ENCODE data around the gene ZDHHC11B. TPM values are rescaled to one million over a fixed set of nuclear protein-coding genes. Genes with fewer than 3 reads are reported as not detected.
"Not testable (repeated sequence)": the region's sequence is repeated elsewhere in the genome, so short reads cannot be mapped to it uniquely, and the experiment has no call there.

Gene ZDHHC11B
- total RNA-seq, 1 donor, result not detected

- peak overlapping the region; percentile 32 for H3K4me3 ChIP-seq (ENCODE audit: low read depth, low read length)
- not testable (repeated sequence) for DNase-seq (ENCODE audit: low read depth)
Observed at GRCh38 chr5:692529-693041, 91.9 kb downstream of the ZDHHC11B start.

DNA sequence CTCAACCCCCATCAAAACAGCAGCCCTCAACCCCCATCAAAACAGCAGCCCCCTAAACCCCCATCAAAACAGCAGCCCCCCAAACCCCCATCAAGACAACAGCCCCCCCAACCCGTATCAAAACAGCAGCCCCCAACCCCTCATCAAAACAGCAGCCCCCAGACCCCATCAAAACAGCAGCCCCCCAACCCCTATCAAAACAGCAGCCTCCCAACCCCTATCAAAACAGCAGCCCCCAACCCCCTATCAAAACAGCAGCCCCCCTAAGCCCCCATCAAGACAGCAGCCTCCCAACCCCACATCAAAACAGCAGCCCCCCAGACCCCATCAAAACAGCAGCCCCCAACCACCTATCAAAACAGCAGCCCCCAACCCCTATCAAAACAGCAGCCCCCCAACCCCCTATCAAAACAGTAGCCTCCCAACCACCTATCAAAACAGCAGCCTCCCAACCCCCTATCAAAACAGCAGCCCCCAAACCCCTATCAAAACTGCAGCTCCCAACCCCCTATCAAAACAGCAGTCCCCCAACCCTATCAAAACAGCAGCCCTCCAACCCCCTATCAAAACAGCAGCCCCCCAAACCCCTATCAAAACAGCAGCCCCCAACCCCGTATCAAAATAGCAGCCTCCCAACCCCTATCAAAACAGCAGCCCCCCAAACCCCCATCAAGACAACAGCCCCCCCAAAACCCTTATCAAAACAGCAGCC is 92.6 kb downstream of the ZDHHC11B start:
- DNase-seq (ENCODE audit: low read depth), result no peak

GRCh38 chr5:691049-691448 is 93.5 kb downstream of the ZDHHC11B start:
- DNase-seq (ENCODE audit: low read depth); H3K4me3 ChIP-seq (ENCODE audit: low read depth, low read length): not testable (repeated sequence)

More for the DNA sequence above, 92.6 kb downstream of the ZDHHC11B start:
- H3K4me3 ChIP-seq (ENCODE audit: low read depth, low read length), result no peak overlapping the region
- TF ChIP-seq, protein P1, sequence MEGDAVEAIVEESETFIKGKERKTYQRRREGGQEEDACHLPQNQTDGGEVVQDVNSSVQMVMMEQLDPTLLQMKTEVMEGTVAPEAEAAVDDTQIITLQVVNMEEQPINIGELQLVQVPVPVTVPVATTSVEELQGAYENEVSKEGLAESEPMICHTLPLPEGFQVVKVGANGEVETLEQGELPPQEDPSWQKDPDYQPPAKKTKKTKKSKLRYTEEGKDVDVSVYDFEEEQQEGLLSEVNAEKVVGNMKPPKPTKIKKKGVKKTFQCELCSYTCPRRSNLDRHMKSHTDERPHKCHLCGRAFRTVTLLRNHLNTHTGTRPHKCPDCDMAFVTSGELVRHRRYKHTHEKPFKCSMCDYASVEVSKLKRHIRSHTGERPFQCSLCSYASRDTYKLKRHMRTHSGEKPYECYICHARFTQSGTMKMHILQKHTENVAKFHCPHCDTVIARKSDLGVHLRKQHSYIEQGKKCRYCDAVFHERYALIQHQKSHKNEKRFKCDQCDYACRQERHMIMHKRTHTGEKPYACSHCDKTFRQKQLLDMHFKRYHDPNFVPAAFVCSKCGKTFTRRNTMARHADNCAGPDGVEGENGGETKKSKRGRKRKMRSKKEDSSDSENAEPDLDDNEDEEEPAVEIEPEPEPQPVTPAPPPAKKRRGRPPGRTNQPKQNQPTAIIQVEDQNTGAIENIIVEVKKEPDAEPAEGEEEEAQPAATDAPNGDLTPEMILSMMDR (IDR thresholded peaks at IDR 0.05; ENCODE audit: insufficient read depth, low read depth, low read length), result no peak

GRCh38 chr5:690293-690692 is 94.2 kb downstream of the ZDHHC11B start:
- DNase-seq (ENCODE audit: low read depth); H3K4me3 ChIP-seq (ENCODE audit: low read depth, low read length): not testable (repeated sequence)

DNA sequence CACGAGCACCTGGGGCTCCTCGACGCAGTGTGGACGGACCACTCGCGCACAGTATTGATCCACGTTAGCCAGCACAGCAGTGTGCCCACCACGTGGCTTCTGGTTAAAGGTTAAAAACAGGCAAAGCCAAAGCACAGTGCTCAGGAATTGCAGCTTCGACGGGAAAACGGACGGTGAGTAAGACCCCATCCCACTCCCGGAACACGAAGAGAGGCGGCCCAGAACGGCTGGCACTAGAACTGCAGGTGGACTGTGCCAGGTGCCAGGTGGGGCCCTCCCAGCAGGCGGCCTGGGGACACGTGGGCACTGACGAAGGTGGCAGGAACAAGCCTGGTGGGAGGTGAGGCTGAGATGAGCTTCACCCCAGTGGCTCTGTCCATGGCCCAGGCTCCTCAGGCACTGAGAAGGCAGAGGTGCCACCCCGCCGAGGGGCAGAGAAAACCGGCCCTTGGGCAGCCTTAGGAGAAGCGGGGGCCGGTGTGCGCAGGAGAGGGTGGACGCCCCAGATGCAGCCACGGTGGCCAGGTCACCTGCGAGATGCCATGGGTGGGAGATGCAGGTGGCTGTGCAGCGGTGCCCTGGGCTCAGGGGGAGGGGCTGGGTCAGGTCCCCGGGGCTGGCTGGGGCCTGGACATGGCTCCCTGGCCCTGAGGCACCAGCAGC is 96.0 kb downstream of the ZDHHC11B start:
- not testable (repeated sequence) for H3K4me3 ChIP-seq (ENCODE audit: low read depth, low read length); DNase-seq (ENCODE audit: low read depth)

DNA sequence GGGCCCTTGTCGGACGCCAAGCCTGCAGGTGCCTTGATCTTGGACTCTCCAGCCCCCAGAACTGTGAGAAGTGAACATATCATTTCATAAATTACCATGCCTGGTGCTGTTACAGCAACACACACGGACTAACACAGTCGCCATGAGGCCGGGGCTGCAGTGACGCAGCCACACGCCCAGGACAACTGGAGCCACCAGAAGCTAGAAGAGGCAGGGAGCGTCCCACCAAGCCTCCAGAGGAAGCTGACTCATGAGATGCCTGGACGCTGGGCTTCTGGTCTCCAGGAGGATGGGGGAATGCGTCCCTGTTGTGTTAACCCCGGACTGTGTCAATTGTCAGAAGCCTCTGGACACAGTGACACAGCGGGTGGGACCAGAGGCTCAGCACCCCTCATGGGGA is 97.6 kb downstream of the ZDHHC11B start:
- not testable (repeated sequence) for H3K4me3 ChIP-seq (ENCODE audit: low read depth, low read length); DNase-seq (ENCODE audit: low read depth)

DNA sequence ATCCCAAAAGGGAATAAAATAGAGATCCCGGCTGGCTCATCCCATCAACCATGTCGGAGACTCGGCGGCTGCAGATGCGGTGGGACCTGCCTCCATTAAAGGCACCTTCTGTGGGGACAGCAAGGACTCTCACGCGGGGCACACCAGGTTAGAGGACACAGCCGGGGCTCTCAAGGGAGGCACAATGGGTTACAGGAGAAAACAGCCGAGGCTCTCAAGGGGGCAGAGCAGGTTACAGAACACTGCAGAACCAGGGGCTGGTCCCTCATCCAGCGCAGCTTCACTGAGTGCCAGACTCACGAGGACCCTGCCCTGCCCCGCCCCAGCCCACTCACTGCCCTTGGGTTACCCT is 98.4 kb downstream of the ZDHHC11B start:
- DNase-seq (ENCODE audit: low read depth); H3K4me3 ChIP-seq (ENCODE audit: low read depth, low read length): not testable (repeated sequence)

DNA sequence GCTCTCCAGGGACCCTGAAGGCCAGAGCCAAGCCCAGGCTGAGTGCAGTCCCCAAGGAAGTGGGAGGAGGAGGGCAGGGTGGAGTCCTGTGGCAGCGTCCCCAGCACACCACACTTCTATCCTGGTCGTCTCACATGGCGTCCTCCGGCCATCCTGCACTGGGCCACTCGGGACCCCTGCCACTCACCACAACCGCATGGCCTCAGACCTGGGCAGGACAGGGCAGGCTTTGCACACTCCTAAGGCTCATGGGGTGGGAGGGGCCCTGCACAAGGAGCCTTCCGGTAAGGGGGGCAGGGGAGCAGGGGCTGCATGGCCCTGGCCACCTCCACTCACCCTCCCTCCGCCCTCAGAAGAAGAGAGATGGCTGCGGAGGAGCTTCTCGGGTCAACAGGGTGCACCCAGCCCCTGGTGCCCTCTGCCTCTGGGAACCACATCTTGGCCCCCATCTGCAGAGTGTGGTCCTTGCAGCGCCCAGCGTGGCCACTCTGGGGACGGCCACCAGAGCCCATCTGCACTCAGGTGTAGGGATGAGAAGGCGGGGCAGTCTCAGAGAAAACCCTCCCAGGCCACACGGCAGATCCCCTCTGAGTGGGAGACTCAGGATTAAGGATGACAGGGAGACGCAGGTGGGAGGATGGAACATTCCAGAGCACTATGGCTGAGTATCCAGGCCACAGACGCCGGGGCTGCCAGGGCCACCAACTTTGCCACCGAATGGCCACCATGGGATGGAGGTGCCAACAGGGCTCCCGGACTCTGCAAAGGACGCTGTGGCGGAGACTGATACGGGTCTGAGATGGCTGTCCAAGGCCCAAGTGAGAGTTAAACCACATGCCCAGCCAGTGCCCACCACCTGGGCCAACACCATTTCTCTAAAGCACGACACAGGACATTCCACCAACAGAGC is 99.0 kb downstream of the ZDHHC11B start:
- TF ChIP-seq, protein P1 (IDR thresholded peaks at IDR 0.05; ENCODE audit: insufficient read depth, low read depth, low read length), result no peak
- no peak overlapping the region for H3K4me3 ChIP-seq (ENCODE audit: low read depth, low read length)
- no peak for DNase-seq (ENCODE audit: low read depth)

GRCh38 chr5:684751-685216 is 99.7 kb downstream of the ZDHHC11B start:
- H3K4me3 ChIP-seq (ENCODE audit: low read depth, low read length), result no peak overlapping the region
- DNase-seq (ENCODE audit: low read depth), result no peak
- TF ChIP-seq, protein P1 (IDR thresholded peaks at IDR 0.05; ENCODE audit: insufficient read depth, low read depth, low read length), result no peak

Measured in fibroblast of villous mesenchyme (primary cell).